Adrenal gland (tissue), 5 donors: ENCODE measurements around the gene KAZN.

ENCODE experiments used
- POLR2A ChIP-seq, 2 donors: fragments of 450-650 bp; IDR thresholded peaks; one replicate each; pipeline ENCODE4 v1.6.1; 2017; ENCODE audit warnings: antibody characterized with exemption in 2 of 2, mild to moderate bottlenecking in 2 of 2, moderate library complexity in 1 of 2
- TF ChIP-seq, protein P1 (sequence below), 6 experiments: fragments of 450-650 bp in 4 of 6; fragments of 200-600 bp in 2 of 6; sonication (generic) in 1 of 6; IDR thresholded peaks; 1 replicate in 5 of 6; 2 replicates in 1 of 6; pipeline versions ENCODE4 v1.5.1 to v1.8.0; 2016 to 2021; ENCODE audit warnings: antibody characterized with exemption in 6 of 6, mild to moderate bottlenecking in 2 of 6, moderate library complexity in 1 of 6
- donor health status: DM: no; HTN: no; CAD: no.

DNA sequence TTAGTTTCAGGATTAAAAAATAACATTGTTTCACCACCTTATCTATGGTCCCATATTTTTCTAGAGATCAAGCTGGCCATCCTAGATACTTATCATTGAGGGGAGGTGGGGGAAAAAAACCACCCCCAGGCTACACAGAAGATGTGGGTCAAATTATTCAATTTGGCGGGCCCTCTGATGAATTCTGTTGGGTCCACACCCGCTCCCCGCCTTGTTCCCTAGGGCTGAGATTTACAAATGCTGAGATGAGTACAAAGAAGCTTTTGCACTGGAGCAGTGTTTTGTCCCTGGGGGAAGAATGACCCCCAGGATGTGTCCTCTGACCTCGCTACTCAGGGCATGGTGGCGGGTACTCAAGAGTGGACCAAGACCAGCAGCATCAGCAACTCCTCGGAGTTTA lies 308.2 kb downstream of the KAZN start:
- TF ChIP-seq, protein P1, sequence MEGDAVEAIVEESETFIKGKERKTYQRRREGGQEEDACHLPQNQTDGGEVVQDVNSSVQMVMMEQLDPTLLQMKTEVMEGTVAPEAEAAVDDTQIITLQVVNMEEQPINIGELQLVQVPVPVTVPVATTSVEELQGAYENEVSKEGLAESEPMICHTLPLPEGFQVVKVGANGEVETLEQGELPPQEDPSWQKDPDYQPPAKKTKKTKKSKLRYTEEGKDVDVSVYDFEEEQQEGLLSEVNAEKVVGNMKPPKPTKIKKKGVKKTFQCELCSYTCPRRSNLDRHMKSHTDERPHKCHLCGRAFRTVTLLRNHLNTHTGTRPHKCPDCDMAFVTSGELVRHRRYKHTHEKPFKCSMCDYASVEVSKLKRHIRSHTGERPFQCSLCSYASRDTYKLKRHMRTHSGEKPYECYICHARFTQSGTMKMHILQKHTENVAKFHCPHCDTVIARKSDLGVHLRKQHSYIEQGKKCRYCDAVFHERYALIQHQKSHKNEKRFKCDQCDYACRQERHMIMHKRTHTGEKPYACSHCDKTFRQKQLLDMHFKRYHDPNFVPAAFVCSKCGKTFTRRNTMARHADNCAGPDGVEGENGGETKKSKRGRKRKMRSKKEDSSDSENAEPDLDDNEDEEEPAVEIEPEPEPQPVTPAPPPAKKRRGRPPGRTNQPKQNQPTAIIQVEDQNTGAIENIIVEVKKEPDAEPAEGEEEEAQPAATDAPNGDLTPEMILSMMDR (IDR thresholded peaks at IDR 0.05): no peak
- TF ChIP-seq POLR2A (IDR thresholded peaks at IDR 0.05): no peak
